ENCODE data around the gene CFB. TPM values are rescaled to one million over a fixed set of nuclear protein-coding genes. Genes with fewer than 3 reads are reported as not detected.

The CFB gene
- total and polyA plus RNA-seq, 2 of the 13 experiments (the other 11 are each of a cell fraction or from before 2014, with no cell fraction given): 171 to 513 TPM

GRCh38 chr6:31896493-31896855 is 49.4 kb upstream of the CFB start:
- Histone ChIP-seq H3K36me3 (replicated peaks in 1 of 2; ENCODE audit: control insufficient read depth in 1 of 2, insufficient read depth in 2 of 2, low read length in 2 of 2) (peaks cover 19 to 33% of the 10 kb centered on the region in 2 experiments), H3K9ac (ENCODE audit: insufficient read depth, low read depth, low read length) (peak overlapping the region; percentile 84), H4K20me1 (ENCODE audit: insufficient read depth, low read length) (no peaks in the 10 kb centered on the region), H3K27me3 (ENCODE audit: control insufficient read depth in 1 of 2, insufficient read depth in 2 of 2, low read length in 2 of 2) (peaks cover 0 to 7% of the 10 kb centered on the region in 2 experiments; a peak in 1 of 5 replicates), H3K79me2 (ENCODE audit: insufficient read depth, low read length) (peaks cover 26% of the 10 kb centered on the region), H3K4me2 (ENCODE audit: low read depth, low read length) (peak overlapping the region; percentile 97), H3K4me1 (ENCODE audit: insufficient read depth, low read length) (peaks cover 35% of the 10 kb centered on the region), H2AFZ (ENCODE audit: low read length) (no peak overlapping the region), H3K4me3 (replicated peaks in 1 of 3; ENCODE audit: insufficient read depth in 1 of 3, low read depth in 2 of 3, low read length in 3 of 3) (peak overlapping the region; percentile 89 to 100 (median 96)), H3K27ac (ENCODE audit: extremely low read length, insufficient read depth, low read length) (peak overlapping the region; percentile 69), H3K9me3 (ENCODE audit: low read length) (no peaks in the 10 kb centered on the region)
- 60% methylated on average over 4 of the region's 4 CpGs for WGBS (ENCODE audit: low lambda C conversion rate)
- no peak for DNase-seq (ENCODE audit: low spot score)
- ATAC-seq: no peak
- in situ Hi-C loops (cut with HindIII; ENCODE audit: extremely low pct_ligation_motif_present, low pct_unique_long_range_greater_than_20kb): no loop called here
- ChIA-PET CTCF (ENCODE audit: low intra/inter-chr PET ratio, low total read pairs) (no interaction called here), POLR2A (interaction anchor here (1.2 to 4.7 kb wide), 6 partner anchors 24 to 75 kb away, joined by 3 to 41 read pairs (median 14); partner anchors contain the start of genes CFB, DXO and NEU1)
- no peak for FAIRE-seq
- intact Hi-C loops (cut with micrococcal nuclease; ENCODE audit: unreplicated experiment): loop anchor here (2.0 to 5.0 kb wide), 2 partner anchors 32 to 64 kb away; no protein-coding TSS in a partner anchor
- no TSS peak for BruUV-seq (replicated peaks)
- TF ChIP-seq RXRB (CRISPR knock-in tag; IDR thresholded peaks at IDR 0.05; ENCODE audit: borderline replicate concordance) (no peak), ZNF550 (CRISPR knock-in tag; IDR thresholded peaks at IDR 0.05; ENCODE audit: borderline replicate concordance) (no peak), ZEB1 (IDR thresholded peaks at IDR 0.05; ENCODE audit: insufficient replicate concordance, low read depth) (no peak), SRF (IDR thresholded peaks at IDR 0.05; ENCODE audit: low read depth, low read length) (no peak), ZNF12 (CRISPR knock-in tag; IDR thresholded peaks at IDR 0.05) (no peak), EZH2 (conservative IDR thresholded peaks at IDR 0.05; ENCODE audit: low read depth, low read length) (no peak), NCOA2 (CRISPR knock-in tag; IDR thresholded peaks at IDR 0.05) (no peak), ZNF615 (CRISPR knock-in tag; IDR thresholded peaks at IDR 0.05; ENCODE audit: borderline replicate concordance) (no peak), KMT2A (CRISPR knock-in tag; IDR thresholded peaks at IDR 0.05) (peak; percentile 48; the same call in 1 of the 2 replicates), ETV6 (CRISPR knock-in tag; conservative IDR thresholded peaks at IDR 0.05) (no peak), ZNF382 (CRISPR knock-in tag; IDR thresholded peaks at IDR 0.05; ENCODE audit: borderline replicate concordance) (no peak), ZNF580 (CRISPR knock-in tag; IDR thresholded peaks at IDR 0.05; ENCODE audit: borderline replicate concordance, low read depth) (0 out of 2 replicates have a peak, but pooled peaks have one; percentile 11), ZMAT3 (CRISPR knock-in tag; conservative IDR thresholded peaks at IDR 0.05) (peak; percentile 20; the same call in 1 of the 2 replicates), ZNF274 (CRISPR knock-in tag; IDR thresholded peaks at IDR 0.05) (0 out of 2 replicates have a peak, but pooled peaks have one; percentile 25), TIGD3 (CRISPR knock-in tag; IDR thresholded peaks at IDR 0.05; ENCODE audit: borderline replicate concordance) (0 out of 2 replicates have a peak, but pooled peaks have one; percentile 11), ZNF660 (CRISPR knock-in tag; IDR thresholded peaks at IDR 0.05; ENCODE audit: borderline replicate concordance, low read depth) (no peak), DR1 (CRISPR knock-in tag; IDR thresholded peaks at IDR 0.05) (no peak), MTA1 (CRISPR knock-in tag; IDR thresholded peaks at IDR 0.05; ENCODE audit: borderline replicate concordance) (0 out of 2 replicates have a peak, but pooled peaks have one; percentile 1), ZNF780A (CRISPR knock-in tag; IDR thresholded peaks at IDR 0.05) (no peak), ZNF781 (CRISPR knock-in tag; IDR thresholded peaks at IDR 0.05; ENCODE audit: borderline replicate concordance, not compliant biosample characterization) (no peak), ZNF709 (CRISPR knock-in tag; IDR thresholded peaks at IDR 0.05) (no peak), SCMH1 (CRISPR knock-in tag; IDR thresholded peaks at IDR 0.05; ENCODE audit: borderline replicate concordance) (no peak), SSRP1 (CRISPR knock-in tag; IDR thresholded peaks at IDR 0.05) (no peak)
- TF ChIP-seq, protein P1, sequence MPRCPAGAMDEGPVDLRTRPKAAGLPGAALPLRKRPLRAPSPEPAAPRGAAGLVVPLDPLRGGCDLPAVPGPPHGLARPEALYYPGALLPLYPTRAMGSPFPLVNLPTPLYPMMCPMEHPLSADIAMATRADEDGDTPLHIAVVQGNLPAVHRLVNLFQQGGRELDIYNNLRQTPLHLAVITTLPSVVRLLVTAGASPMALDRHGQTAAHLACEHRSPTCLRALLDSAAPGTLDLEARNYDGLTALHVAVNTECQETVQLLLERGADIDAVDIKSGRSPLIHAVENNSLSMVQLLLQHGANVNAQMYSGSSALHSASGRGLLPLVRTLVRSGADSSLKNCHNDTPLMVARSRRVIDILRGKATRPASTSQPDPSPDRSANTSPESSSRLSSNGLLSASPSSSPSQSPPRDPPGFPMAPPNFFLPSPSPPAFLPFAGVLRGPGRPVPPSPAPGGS (CRISPR knock-in tag; IDR thresholded peaks at IDR 0.05): 0 out of 2 replicates have a peak, but pooled peaks have one; percentile 52
